ENCODE measurements around the gene CMA1.

CMA1 gene

GRCh38 chr14:24465368-24465767 is 42.7 kb downstream of the CMA1 start:
- no peak for DNase-seq

DNA sequence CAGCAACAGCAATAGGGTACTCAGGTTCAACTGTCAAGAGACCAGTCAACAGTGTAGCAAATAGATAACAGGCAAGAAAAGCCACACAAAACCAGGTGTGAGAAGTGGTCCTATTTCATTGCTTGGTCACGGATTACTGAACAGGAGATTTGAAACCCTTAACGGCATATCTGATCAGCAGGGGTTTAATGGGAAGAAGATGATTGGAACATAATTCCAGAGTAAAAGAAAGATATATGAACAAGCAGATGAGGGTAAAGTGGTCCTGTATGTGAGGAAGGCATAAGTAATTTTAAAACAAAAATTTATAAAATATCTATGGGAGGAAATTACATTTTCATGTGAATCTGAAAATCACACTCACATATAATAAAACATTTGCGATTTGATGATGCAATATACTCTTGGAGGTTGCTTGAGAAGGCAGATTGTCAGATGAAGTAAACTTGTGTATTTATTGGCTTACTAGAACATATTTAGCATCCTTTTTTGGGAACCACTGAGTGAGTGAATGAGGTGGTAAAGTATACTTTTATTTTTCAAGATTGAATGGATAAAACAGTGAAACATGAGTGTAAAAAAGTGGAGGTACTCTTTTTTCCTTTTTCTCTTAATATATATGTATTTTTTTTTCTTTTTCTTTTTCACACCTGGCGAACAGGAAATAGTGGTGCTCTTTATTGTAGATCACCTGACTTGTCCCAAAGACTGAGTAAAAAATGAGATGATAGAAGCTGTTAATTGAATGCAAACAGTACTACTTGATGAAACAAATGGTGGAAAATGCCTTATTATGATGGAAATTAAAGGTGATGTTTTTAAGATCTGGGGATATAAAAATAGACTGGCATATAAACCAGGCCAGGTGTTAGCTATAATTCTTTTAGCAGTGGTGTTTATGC is 43.9 kb downstream of the CMA1 start:
- no peak for DNase-seq

GRCh38 chr14:24463017-24463883 is 44.8 kb downstream of the CMA1 start:
- DNase-seq: no peak

DNA sequence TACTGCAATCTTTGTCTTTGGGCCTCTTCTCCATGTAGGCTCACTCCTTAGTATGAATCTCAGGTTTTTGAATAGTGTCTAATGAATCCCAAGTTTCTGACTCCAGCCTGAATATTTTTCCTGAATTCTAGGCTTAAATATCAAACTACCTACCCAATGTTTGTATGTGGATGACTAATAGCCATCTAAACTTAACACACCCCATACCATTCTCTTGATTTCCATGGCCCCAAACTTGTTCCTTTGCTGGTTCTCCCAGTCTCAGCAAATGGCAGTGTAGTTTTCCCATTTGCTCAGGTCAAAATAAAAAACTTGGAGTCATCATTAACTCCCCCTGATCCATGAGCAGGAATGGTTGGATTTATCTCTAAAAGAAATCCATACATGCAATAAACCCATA is 46.7 kb downstream of the CMA1 start:
- DNase-seq: no peak

DNA sequence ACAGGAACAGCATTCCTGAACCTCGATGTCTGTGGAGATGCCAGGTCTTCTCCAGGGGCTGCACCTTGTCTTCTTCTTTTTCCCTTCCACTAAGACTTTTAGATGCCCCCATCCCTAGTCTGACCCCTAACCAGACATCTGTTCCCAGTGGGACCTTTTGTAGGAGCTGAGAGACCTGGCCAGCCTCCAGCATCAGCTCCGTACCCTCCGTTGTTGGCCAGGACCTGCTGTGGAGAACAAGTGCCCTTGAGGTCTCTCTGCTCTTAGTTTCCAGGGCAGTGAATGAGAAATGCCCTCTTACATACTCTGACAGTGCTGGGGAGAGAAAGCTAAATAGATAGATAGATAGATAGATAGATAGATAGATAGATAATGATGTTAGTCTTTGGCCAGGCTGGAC is 48.7 kb downstream of the CMA1 start:
- no peak for DNase-seq

DNA sequence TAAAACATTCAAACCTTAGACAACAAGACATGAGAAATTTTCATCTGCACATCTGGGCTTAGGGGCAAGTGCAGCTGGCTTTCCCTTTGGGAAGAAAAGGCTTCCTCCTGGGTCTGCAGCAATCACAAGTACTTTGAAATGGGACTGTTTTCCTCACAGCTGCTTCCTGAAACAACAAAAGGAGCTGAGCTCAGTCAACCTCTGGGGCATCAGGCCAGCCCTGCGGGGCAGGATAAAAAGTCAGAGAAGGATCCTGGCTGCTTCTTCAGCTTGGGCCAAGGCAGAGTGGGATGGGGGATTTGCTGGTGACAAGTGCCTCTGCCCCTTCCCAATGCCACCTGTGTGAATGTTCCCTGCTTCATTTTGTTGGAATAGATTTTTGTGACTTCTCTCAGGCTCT is 49.3 kb downstream of the CMA1 start:
- DNase-seq: no peak

GRCh38 chr14:24456980-24457379 is 51.1 kb downstream of the CMA1 start:
- no peak for DNase-seq
